ENCODE data around the gene ICE2. TPM values are rescaled to one million over a fixed set of nuclear protein-coding genes. Genes with fewer than 3 reads are reported as not detected.

ICE2 gene
- total RNA-seq, 4 donors from 2014 or later = 22.2 to 36.4 (median 26.2) TPM

- no peak for TF ChIP-seq CTCF (IDR thresholded peaks at IDR 0.05)
- ATAC-seq (ENCODE audit: low FRiP score) (no peak), DNase-seq (ENCODE audit: low spot score) (no peak)
Observed at GRCh38 chr15:60376677-60377095, 102.3 kb downstream of the ICE2 start.

GRCh38 chr15:60375306-60375705 lies 103.6 kb downstream of the ICE2 start:
- ATAC-seq (ENCODE audit: low FRiP score) (no peak), DNase-seq (ENCODE audit: low spot score) (no peak)
- no peak for TF ChIP-seq CTCF (IDR thresholded peaks at IDR 0.05)

- ATAC-seq (ENCODE audit: low FRiP score) (peak; percentile 45), DNase-seq (ENCODE audit: low spot score) (no peak)
- no peak for TF ChIP-seq CTCF (IDR thresholded peaks at IDR 0.05)
Observed at GRCh38 chr15:60374628-60375081, 104.3 kb downstream of the ICE2 start.

GRCh38 chr15:60374209-60374608 lies 104.7 kb downstream of the ICE2 start:
- TF ChIP-seq CTCF (IDR thresholded peaks at IDR 0.05) = no peak
- DNase-seq (ENCODE audit: low spot score) (no peak), ATAC-seq (ENCODE audit: low FRiP score) (no peak)

- no peak for ATAC-seq (ENCODE audit: low FRiP score)
Observed at GRCh38 chr15:60373745-60374144, 105.2 kb downstream of the ICE2 start.

GRCh38 chr15:60373327-60373726 lies 105.6 kb downstream of the ICE2 start:
- TF ChIP-seq CTCF (IDR thresholded peaks at IDR 0.05) = no peak
- ATAC-seq (ENCODE audit: low FRiP score) = no peak
- DNase-seq (ENCODE audit: low spot score) = no peak

More at GRCh38 chr15:60373745-60374144, 105.2 kb downstream of the ICE2 start:
- TF ChIP-seq CTCF (IDR thresholded peaks at IDR 0.05) = no peak
- no peak for DNase-seq (ENCODE audit: low spot score)

- DNase-seq (ENCODE audit: low spot score) (no peak), ATAC-seq (ENCODE audit: low FRiP score) (no peak)
- TF ChIP-seq CTCF (IDR thresholded peaks at IDR 0.05) = no peak
Observed at GRCh38 chr15:60372756-60373155, 106.2 kb downstream of the ICE2 start.
